Keratinocyte (primary cell): Measurements from ENCODE around the gene TYSND1. TPM values are rescaled to one million over a fixed set of nuclear protein-coding genes. Genes with fewer than 3 reads are reported as not detected.
"Not testable (repeated sequence)": the region's sequence is repeated elsewhere in the genome, so short reads cannot be mapped to it uniquely, and the experiment has no call there.

Experiments used
- DNase-seq: peaks from one replicate; pipeline ENCODE4 v3.0.0-alpha.2; 2011; ENCODE audit warnings: low read depth, missing footprints, low spot score
- FAIRE-seq: peaks from 2 replicates; lab custom pipeline; 2011; peaks lifted over from hg19 to GRCh38; lab: Jason Lieb, UNC
- H2AFZ ChIP-seq: 2 replicates; pipeline ENCODE4 v1.6.0; 2012; ENCODE audit warnings: low read length, control low read depth, inconsistent platforms; ENCODE audit not compliant: control insufficient read depth
- H3K27ac ChIP-seq: 2 replicates; pipeline ENCODE4 v1.5.1; 2011; ENCODE audit warnings: low read length; ENCODE audit not compliant: control insufficient read depth, insufficient read depth
- H3K27me3 ChIP-seq: 3 replicates; pipeline ENCODE4 v1.6.0; 2011; ENCODE audit warnings: low read length; ENCODE audit not compliant: control insufficient read depth, insufficient read depth; ENCODE audit errors: extremely low read depth
- H3K36me3 ChIP-seq, 2 experiments: 2 replicates in 1 of 2; 3 replicates in 1 of 2; pipeline ENCODE4 v1.5.1; 2011; ENCODE audit warnings: low read length in 2 of 2, mild to moderate bottlenecking in 1 of 2; ENCODE audit not compliant: control insufficient read depth in 2 of 2, insufficient read depth in 2 of 2; ENCODE audit errors: extremely low read depth in 1 of 2
- H3K4me1 ChIP-seq: 3 replicates; pipeline ENCODE4 v1.5.1; 2011; ENCODE audit warnings: low read length; ENCODE audit not compliant: control insufficient read depth, insufficient read depth; ENCODE audit errors: extremely low read depth
- H3K4me2 ChIP-seq: 3 replicates; pipeline ENCODE4 v1.6.0; 2011; ENCODE audit warnings: low read depth, low read length; ENCODE audit not compliant: control insufficient read depth, insufficient read depth; ENCODE audit errors: extremely low read depth
- H3K4me3 ChIP-seq, 3 experiments: fragments of 200-600 bp in 1 of 3; sonication (generic) in 1 of 3; 2 replicates in 2 of 3; 3 replicates in 1 of 3; pipeline ENCODE4 v1.5.1; 2011 to 2016; ENCODE audit warnings: low read length in 3 of 3, mild to moderate bottlenecking in 3 of 3, control low read depth in 2 of 3, inconsistent platforms in 1 of 3, low read depth in 1 of 3, mixed read lengths in 1 of 3, mixed run types in 1 of 3, moderate library complexity in 1 of 3; ENCODE audit not compliant: control insufficient read depth in 2 of 3, insufficient read depth in 2 of 3; ENCODE audit errors: extremely low read depth in 1 of 3
- H3K79me2 ChIP-seq: 2 replicates; pipeline ENCODE4 v1.6.0; 2012; ENCODE audit warnings: low read length; ENCODE audit not compliant: control insufficient read depth, insufficient read depth
- H3K9ac ChIP-seq: 3 replicates; pipeline ENCODE4 v1.6.0; 2011; ENCODE audit warnings: low read length; ENCODE audit not compliant: control insufficient read depth, insufficient read depth; ENCODE audit errors: extremely low read depth
- H3K9me1 ChIP-seq: 3 replicates; pipeline ENCODE4 v1.6.0; 2011; ENCODE audit warnings: low read length; ENCODE audit not compliant: control insufficient read depth, insufficient read depth; ENCODE audit errors: extremely low read depth
- H3K9me3 ChIP-seq: 2 replicates; pipeline ENCODE4 v1.5.1; 2012; ENCODE audit warnings: low read depth, low read length; ENCODE audit not compliant: control insufficient read depth
- H4K20me1 ChIP-seq: 3 replicates; pipeline ENCODE4 v1.6.0; 2011; ENCODE audit warnings: low read length; ENCODE audit not compliant: control insufficient read depth, insufficient read depth; ENCODE audit errors: extremely low read depth
- EZH2 ChIP-seq: IDR thresholded peaks from one replicate; pipeline ENCODE4 v1.6.1; 2012; ENCODE audit warnings: inconsistent platforms, mild to moderate bottlenecking, low read length, moderate library complexity
- dilution Hi-C: fragments of 300-500 bp; cut with MboI; formaldehyde crosslinking; loops from one replicate; pipeline ENCODE4 v1.7.0; 2020; ENCODE audit warnings: low sequenced_read_pairs; ENCODE audit not compliant: extremely low pct_ligation_motif_present
- polyA plus RNA-seq, 5 experiments: library from polyadenylated mRNA; depleted of rRNA in 3 of 5; stranded (reverse) in 3 of 5; stranded (forward) in 1 of 5; unstranded in 1 of 5; fragments of >200 nt; gene quantifications; 1 replicate in 1 of 5; 2 replicates in 3 of 5; 3 replicates in 1 of 5; pipeline versions ENCODE4 v1.2.1 to v1.2.3, GENCODE V29; 2011 to 2012; ENCODE audit warnings: missing spikeins in 2 of 5, low read depth in 1 of 5, low replicate concordance in 1 of 5
- TF ChIP-seq, protein P1 (sequence below), 3 experiments: IDR thresholded peaks in 1 of 3; conservative IDR thresholded peaks in 1 of 3; optimal IDR thresholded peaks in 1 of 3; 2 replicates in 2 of 3; 3 replicates in 1 of 3; pipeline versions ENCODE3 to v1.5.1; 2011; ENCODE audit warnings: low read length in 3 of 3, mild to moderate bottlenecking in 3 of 3, moderate library complexity in 2 of 3, control low read depth in 1 of 3, inconsistent platforms in 1 of 3; ENCODE audit not compliant: insufficient read depth in 2 of 3; ENCODE audit errors: extremely low read depth in 1 of 3

Gene TYSND1
- polyA plus RNA-seq, 1 donor (not counting 4 experiments of a cell fraction or from before 2014, with no cell fraction given), result 9.9 TPM

- Histone ChIP-seq H3K4me2 (no peak overlapping the region), H3K36me3 (no peaks in the 10 kb centered on the region), H2AFZ (no peak overlapping the region), H4K20me1 (no peaks in the 10 kb centered on the region), H3K4me3 (no peak overlapping the region), H3K9me1 (no peaks in the 10 kb centered on the region), H3K9me3 (no peaks in the 10 kb centered on the region), H3K4me1 (peaks cover 8% of the 10 kb centered on the region), H3K27ac (no peak overlapping the region), H3K9ac (no peak overlapping the region), H3K27me3 (no peaks in the 10 kb centered on the region), H3K79me2 (no peaks in the 10 kb centered on the region)
- dilution Hi-C loops, result no loop called here
- FAIRE-seq, result no peak
- TF ChIP-seq, protein P1, sequence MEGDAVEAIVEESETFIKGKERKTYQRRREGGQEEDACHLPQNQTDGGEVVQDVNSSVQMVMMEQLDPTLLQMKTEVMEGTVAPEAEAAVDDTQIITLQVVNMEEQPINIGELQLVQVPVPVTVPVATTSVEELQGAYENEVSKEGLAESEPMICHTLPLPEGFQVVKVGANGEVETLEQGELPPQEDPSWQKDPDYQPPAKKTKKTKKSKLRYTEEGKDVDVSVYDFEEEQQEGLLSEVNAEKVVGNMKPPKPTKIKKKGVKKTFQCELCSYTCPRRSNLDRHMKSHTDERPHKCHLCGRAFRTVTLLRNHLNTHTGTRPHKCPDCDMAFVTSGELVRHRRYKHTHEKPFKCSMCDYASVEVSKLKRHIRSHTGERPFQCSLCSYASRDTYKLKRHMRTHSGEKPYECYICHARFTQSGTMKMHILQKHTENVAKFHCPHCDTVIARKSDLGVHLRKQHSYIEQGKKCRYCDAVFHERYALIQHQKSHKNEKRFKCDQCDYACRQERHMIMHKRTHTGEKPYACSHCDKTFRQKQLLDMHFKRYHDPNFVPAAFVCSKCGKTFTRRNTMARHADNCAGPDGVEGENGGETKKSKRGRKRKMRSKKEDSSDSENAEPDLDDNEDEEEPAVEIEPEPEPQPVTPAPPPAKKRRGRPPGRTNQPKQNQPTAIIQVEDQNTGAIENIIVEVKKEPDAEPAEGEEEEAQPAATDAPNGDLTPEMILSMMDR (optimal IDR thresholded peaks at IDR 0.05 in 1 of 3, IDR thresholded peaks at IDR 0.05 in 1 of 3, conservative IDR thresholded peaks at IDR 0.05 in 1 of 3; ENCODE audit: extremely low read depth in 1 of 3, insufficient read depth in 2 of 3, low read length in 3 of 3), result no peak
- TF ChIP-seq EZH2, result no peak
- DNase-seq, result no peak
These were observed 36.8 kb upstream of the TYSND1 start for GRCh38 chr10:70183304-70183703.

DNA sequence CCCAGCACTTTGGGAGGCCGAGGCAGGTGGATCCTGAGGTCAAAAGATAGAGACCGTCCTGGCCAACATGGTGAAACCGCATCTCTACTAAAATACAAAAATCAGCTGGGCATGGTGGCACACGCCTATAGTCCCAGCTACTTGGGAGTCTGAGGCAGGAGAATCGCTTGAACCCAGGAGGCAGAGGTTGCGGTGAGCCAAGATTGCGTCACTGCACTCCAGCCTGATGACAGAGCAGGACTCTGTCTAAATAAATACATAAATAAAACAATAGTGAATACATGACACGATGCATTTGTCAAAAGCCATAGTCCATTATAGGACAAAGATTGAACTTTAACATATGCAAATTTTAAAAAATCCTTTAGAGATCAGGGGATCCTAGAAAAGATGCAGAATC, 32.7 kb upstream of the TYSND1 start:
- FAIRE-seq, H3K9ac ChIP-seq, DNase-seq, H3K4me2 ChIP-seq, H2AFZ ChIP-seq, H3K4me1 ChIP-seq, H3K9me3 ChIP-seq, H3K4me3 ChIP-seq, H3K27me3 ChIP-seq, H4K20me1 ChIP-seq, H3K36me3 ChIP-seq, H3K79me2 ChIP-seq, dilution Hi-C loops, H3K9me1 ChIP-seq, H3K27ac ChIP-seq: not testable (repeated sequence)

- H3K4me3 ChIP-seq, result no peak overlapping the region
- no peak overlapping the region for H2AFZ ChIP-seq
- no peak for FAIRE-seq
- DNase-seq, result no peak
- no peaks in the 10 kb centered on the region for H3K9me3 ChIP-seq
- H3K79me2 ChIP-seq, result no peaks in the 10 kb centered on the region
- H3K9me1 ChIP-seq, result no peaks in the 10 kb centered on the region
- dilution Hi-C loops, result no loop called here
- peaks cover 5% of the 10 kb centered on the region for H3K4me1 ChIP-seq
- no peaks in the 10 kb centered on the region for H3K27me3 ChIP-seq
- H3K27ac ChIP-seq, result no peak overlapping the region
- TF ChIP-seq, protein P1 (optimal IDR thresholded peaks at IDR 0.05 in 1 of 3, IDR thresholded peaks at IDR 0.05 in 1 of 3, conservative IDR thresholded peaks at IDR 0.05 in 1 of 3; ENCODE audit: extremely low read depth in 1 of 3, insufficient read depth in 2 of 3, low read length in 3 of 3), result no peak
- TF ChIP-seq EZH2, result no peak
- no peaks in the 10 kb centered on the region for H3K36me3 ChIP-seq
- H3K4me2 ChIP-seq, result no peak overlapping the region
- H4K20me1 ChIP-seq, result no peaks in the 10 kb centered on the region
- H3K9ac ChIP-seq, result no peak overlapping the region
These were observed 31.7 kb upstream of the TYSND1 start for GRCh38 chr10:70178139-70178725.
